ENCODE data around the gene DYDC2.
A peak's percentile ranks its signal among the peaks of the same experiment; 100 is the strongest.
"Not testable (repeated sequence)": the region's sequence is repeated elsewhere in the genome, so short reads cannot be mapped to it uniquely, and the experiment has no call there.

The DYDC2 gene, protein sequence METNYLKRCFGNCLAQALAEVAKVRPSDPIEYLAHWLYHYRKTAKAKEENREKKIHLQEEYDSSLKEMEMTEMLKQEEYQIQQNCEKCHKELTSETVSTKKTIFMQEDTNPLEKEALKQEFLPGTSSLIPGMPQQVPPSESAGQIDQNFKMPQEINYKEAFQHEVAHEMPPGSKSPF
- total RNA-seq, result 0 reads per million in 2 donors

DNA sequence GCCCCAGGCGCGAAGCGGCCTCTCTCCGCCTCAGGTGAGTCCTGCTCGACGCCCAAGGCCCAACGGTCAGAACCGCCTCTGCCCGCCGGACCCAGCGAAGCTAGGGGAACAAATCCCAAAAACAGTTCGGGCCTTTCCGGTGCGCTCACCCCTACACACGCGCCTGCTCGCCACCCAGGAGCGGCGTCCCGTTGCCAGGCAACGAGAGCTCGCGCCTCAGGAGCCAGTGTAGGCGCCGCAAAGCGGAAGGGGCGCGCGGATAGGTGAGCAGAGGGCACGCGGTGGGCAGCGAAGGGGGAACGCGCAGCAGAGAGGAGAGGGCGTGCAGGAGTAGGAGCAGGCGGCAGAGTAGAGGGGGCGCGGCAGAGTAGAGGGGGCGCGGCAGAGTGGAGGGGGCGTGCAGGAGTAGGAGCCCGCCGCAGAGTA is at the start of gene DYDC2, which contains the start of gene DYDC1:
TSS of gene DYDC2 (plus strand) at position 219 of the 426 bp plus-strand sequence. CDS start 5,663 bp downstream, outside the sequence.
TSS of gene DYDC1 (minus strand) at position 193 of the 426 bp plus-strand sequence. CDS start 4,154 bp downstream, outside the sequence.
- DNase-seq, result peak in 2 of 5 experiments; percentile 7 to 67

DNA sequence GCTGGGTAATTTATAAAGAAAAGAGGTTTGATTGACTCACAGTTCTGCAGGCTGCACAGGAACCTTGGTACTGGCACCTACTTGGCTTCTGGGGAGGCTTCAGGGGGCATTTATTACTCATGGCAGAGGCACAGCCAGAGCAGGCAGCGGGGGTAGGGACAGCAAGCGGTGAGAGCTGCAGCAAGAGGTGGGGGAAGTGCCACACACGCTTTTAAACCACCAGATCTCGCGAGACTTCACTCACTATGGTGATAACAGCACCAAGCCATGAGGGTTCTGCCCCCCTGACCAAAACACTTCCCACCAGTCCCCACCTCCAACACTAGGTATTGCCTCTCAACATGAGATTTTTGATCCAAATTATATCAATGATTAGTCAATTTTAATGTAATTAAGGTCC is 43.1 kb upstream of the DYDC2 start:
- DNase-seq, result no peak

DNA sequence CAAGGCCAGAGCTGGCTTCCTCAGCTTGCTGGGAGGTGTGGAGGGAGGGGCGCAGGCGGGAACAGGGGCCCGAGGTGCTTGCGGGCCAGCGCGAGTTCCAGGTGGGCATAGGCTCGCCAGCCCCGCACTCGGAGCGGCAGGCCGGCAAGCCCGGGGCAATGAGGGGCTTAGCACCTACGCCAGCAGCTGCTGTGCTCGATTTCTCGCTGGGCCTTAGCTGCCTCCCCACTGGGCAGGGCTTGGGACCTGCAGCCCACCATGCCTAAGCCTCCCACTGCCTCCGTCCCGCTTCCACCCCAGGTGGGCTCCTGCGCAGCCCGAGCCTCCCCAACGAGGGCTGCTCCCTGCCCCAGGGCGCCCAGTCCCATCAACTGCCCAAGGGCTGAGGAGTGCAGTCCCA is 41.2 kb upstream of the DYDC2 start:
- no peak for DNase-seq

DNA sequence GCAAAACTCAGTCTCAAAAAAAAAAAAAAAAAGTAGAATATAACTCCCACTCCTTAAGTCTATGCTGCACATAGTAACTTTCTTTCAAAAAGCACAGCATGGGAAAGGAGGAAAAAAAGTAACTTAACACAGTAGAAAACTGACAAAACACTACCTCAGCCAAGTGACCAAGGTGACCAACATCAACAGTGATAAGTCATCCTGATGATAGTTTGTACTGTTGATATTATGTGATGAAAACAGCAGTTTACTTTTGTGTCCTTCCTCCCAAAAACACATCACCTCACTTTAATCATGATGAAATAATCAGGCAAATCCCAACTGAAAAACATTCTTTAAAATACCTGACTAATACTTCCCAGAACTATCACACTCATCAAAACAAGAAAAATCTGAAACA is 37.8 kb upstream of the DYDC2 start:
- no peak for DNase-seq

DNA sequence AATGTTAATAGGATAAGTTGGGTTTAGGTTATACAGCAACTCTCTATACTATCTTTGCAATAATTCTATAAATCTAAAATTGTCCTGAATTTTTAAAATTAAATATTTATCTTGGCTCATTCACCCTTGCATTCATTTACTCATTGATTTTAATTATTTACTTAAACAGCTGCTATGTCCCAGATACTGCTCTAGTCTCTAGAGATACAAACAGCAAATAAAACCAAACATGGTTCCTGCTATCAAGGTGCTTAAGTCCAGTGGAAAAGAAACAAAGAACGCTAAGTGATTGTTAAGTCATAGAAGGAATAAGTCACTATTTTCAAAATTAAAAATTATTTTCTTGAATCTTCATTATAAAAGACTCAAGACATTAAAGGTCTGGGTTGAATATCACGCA is 37.3 kb upstream of the DYDC2 start:
- no peak for DNase-seq

DNA sequence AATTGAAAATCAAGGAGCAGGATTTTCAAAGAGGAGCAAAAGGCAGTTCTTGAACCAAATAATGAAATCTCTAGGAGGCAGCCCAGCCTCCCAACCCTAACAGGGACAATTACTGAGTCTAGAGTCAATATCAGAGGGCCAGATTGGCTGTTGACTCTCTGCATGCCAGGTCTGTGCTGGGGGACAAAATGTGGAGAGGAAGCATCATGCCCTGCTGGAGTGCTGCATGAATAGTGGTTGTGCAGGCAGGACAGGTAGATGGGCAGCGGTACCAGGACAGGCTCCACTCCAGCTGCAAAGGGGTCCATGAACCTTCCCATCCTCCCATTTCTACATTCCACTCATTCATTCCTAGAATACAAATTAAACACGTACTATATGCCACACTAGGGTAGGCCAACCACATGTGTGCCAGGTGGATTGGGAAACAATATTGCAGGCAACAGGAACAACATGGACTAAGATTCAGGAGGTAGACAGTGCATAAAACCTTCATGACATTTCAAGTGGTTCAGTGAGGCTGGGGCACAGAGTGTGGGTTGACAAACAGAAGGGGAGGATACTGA is 36.8 kb upstream of the DYDC2 start:
- DNase-seq, result no peak

DNA sequence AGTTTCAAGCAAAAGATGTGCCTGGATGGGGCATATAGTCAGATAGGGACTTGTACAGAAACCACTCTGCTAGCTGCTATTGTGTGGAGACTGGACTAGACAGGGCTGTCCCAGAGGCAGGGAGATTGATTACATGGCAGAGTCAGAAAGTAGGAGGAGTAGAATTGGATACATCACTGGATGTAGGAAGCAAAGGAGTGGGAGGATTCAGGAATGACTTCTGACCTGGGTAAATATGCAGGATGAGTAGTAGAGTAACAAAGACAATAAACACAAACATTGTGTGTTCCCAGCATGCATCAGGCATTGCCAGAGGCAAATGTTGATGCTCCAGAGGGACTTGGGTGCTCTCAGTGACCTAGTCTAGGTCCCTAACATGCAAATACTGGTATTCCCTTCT is 36.2 kb upstream of the DYDC2 start:
- DNase-seq, result no peak

DNA sequence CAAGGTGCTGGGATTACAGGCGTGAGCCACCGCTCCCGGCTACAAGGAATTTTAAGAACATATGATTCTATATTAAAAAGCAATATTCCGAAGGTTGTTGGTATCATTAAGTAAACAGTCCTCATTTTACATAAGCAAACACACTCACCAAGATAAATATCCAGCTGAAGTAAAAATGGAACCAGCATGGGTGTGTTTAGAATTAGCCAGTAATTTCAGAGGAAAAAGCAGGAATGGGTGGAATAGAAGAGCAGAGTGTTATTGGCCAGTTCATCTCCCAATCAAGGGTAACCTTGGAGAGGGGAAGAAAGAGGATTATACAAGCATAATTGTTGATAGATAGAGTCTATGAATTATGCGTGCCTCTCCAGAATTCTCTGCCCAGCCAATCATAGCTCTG is 35.4 kb upstream of the DYDC2 start:
- no peak for DNase-seq

DNA sequence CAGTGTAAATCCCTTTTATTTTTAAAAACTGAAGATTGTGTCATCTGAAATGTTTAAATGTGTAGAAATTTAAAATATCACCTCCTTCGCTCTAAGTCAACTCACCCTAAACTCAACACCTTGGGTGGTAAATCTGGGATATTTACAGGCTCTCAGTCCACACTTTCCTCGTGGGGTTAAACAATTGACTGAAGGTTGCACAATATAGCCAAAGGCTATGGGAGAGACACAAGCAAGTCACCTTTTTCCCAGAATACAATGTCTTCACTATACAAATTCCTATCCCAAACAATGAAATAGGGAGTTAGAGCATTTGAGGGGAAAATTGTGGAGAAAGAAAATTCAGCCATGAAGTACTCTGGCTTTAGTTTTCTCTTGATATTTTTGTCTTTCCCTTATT is 34.4 kb upstream of the DYDC2 start:
- DNase-seq, result no peak

DNA sequence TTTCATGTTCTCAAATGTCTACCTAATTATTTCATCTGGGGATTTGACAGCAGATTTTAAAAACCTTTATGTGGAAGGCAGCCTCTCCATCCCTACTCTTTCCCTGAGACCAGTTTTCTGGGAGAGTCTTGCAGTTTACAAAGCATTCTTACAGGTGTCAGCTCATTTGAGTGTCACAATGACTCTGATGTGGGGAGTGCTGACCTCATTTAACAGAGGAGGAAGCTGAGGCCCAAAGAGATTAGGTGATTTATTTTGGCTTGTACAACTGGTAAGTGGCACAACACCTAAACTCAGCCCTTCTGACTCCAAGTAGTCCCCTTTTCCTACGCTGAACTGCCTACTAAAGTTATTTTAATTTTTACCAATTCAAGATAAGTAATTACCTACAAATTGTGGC is 33.9 kb upstream of the DYDC2 start:
- no peak for DNase-seq

DNA sequence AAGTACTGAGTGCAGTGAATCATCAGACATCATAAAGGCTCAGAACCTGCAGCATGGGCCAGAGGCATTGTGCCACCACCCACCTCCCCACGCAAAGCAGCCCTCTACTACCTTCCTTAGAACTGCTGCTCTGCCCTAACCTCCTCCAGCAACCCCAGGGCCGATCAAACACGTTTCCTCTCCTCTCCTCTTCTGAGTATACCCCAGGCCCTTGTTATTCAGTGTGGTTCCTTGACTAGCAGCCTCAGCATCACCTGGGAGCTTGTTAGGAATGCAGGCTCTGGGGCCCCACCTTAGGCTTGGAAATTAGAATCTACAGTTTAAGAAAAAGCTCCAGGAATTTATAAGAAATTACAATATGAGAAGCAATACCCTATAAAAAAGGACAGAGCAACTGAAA is 33.3 kb upstream of the DYDC2 start:
- no peak for DNase-seq

DNA sequence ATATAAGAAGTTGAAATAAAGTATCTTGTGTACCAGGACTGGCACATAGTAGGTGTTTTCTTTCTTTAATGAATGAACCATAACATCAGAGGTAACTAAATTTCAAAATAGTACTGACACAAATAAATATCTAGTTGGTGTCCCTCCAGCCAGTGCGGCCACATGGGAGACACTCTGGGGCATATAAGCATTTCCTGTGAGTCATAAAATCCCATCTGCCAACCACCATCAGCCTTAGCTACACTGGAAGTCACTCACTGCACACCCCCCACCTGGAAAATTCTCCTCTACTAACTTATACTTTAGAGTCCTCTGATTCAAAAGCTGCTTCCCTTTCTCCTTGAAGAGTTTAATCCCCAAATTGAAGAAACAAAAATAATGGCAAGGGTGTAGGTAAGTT is 32.5 kb upstream of the DYDC2 start:
- DNase-seq, result peak in 1 of 5 experiments; percentile 1

DNA sequence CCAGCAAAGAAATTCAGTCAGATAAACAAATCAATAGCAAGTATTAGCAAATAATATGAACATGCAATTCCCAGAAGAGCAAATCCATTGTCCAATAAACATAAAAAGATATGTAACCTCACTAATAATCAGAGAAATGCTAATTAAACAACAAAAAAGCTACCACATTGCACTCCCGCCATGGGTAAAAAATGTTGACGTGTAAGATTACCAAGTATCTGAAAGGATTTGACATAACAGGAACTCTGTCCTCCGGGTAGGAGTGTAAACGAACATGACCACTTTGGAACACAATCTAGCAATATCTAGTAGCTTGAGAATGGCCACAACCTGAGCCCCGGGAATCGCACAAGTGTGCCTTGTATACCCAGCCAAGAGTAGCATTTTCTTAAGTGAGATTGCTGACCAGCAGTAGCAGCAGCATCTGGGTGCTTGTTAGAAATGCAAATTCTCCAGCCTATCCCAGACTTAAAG is 31.7 kb upstream of the DYDC2 start:
- DNase-seq, result no peak

DNA sequence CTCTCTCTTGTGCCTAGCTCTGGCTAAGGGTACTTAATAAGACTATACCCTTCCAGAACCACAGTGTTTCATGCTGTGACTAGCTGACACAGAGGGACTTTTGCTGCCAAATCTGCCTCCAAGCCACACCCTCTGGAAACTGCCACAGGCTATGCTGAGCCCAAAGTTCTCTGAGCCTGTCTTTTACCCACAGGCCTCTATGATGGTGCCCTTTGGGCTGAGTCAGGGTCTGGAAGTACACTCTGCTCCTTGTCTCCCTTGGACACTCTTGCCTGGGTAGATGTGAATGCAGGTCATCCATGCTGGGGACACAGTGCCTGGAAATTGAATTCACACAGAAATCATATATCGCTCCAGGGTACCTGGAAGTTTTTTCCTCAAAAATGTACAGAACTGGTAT is 22.6 kb upstream of the DYDC2 start:
- DNase-seq, result no peak

DNA sequence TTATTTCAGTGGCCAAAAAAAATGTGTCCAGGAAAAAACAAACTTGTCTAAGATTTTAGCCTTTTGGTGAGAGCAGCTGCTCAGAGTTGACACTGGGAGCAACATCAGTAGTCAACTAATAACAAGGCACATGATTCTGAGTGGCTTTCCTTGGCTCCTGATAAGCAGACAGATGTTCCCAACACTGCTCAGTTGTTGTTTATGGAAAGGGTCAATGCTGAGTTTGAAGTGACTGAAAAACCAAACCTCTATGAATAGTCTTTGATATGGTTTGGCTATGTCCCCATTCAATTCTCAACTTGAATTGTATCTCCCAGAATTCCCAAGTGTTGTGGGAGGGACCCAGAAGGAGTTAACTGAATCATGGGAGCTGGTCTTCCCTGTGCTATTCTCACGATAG is 12.3 kb upstream of the DYDC2 start:
- no peak for DNase-seq

DNA sequence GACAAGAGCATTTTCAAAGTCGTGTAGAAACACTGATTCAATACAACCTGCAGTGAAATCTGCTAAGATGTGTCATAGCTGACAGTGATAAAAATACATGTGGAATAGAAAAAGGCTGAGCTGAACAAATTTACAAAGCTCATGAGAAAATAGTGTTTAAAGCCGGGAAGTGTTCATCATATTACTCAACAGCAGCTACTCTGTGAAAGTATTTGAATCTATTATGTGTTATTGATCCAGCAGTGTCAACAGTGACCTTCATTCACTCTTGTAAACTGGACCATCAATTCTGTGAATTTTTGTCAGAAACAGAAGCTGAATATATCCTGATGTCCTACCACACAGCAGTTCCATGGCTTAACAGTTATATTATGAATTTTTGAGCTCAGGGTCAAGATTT is 11.7 kb upstream of the DYDC2 start:
- DNase-seq, result no peak

DNA sequence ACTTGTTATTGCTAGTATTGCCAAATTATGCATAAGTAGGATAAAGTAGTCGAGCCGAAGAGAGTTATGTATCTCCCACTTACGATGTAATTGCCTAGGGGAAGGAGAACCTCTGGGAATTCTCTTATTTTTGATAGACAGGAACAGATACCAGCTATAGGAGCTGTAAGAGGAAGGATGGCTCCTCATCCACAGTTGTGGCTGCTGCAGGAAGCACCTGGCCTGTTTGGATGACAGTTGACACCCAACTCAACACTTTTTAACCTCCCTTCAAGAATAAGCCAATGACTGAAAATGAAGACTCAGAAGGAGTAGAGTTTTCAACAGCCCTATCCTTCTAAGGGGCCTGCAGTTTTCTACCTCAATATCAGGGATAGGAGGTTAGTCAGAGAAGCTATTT is 6.3 kb upstream of the DYDC2 start:
- DNase-seq, result no peak

DNA sequence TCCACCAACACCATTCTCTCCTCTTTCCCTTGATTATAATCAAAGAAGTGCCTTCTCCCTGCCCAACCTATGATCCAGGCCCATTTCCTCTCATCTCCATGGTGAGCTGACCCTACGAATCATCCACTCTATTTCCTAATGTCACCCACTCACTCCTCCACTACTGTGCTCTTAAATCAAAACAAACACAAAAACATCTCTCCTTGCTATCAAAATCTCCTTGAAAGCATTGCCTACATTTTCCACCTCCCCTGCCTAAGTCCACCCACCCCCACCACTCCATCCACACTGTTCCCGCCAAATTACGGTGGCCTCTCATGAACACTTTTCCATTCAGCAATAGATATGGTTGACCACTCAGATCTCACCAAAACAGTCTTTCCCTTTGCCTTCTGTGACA is 5.4 kb upstream of the DYDC2 start:
- DNase-seq, result no peak

DNA sequence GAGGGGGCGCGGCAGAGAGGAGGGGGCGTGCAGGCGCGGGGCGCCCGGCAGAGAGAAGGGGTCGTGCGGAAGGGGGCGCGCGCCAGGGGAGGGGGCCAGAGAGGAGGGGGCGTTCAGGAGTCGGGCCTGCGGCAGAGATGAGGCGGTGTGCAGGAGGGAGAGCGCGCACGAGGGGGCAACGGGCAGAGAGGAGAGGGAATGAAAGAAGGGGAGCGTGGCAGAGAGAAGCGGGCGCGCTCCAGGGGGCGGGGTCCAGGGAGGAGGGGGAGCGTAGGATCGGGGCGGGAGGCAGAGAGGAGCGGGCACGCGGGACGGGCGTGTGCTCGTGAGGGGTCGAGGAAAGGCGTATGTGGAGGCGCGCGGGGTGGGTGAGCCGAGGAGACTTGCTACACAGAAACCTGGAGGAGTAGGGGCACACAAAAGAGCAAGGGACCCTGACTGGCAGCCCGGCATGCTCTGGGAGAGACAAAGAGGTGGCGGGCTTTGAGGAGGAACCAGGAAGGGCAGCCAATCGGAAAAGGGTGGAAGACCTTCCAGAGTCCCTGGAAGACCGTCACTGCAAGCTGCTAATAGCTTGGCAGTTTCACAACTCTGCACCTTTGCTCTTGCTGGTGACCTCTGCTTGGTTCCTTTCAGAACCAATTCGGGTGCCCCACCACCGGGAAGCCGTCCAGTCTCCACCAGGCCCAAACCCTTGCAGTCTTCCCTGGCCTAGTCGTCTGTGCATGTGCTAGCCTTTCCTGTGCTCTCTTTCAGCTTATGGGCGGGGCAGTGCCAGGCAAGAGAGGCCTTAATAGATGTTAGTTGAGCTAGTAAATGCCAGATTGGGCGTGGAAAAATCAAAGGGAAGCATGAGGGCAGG is 639 bp downstream of the DYDC2 start:
- DNase-seq, result no peak

DNA sequence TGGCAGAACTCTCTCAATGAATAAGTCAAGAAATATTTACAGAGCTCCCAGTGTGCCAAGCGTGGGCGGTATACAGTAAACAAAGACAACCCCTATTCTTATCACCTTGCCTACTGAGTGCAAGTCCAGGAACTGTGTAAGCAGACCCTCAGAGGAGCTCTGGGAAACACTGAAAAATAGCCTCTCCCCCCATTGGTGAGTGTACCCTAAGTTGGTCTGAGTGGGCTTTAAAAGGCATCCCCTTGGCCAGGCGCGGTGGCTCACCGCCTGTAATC is 1.2 kb downstream of the DYDC2 start:
- no peak for DNase-seq

DNA sequence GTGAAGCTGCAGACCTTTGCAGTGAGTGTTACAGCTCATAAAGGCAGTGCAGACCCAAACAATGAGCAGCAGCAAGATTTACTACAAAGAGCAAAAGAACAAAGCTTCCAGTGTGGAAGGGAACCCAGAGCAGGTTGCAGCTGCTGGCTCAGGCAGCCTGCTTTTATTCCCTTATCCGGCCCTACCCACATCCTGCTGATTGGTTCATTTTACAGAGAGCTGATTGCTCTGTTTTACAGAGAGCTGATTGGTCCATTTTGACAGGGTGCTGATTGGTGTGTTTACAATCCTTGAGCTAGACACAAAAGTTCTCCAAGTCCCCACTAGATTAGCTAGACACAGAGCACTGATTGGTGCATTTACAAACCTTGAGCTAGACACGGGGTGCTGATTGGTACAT is 2.3 kb downstream of the DYDC2 start:
- not testable (repeated sequence) for DNase-seq

DNA sequence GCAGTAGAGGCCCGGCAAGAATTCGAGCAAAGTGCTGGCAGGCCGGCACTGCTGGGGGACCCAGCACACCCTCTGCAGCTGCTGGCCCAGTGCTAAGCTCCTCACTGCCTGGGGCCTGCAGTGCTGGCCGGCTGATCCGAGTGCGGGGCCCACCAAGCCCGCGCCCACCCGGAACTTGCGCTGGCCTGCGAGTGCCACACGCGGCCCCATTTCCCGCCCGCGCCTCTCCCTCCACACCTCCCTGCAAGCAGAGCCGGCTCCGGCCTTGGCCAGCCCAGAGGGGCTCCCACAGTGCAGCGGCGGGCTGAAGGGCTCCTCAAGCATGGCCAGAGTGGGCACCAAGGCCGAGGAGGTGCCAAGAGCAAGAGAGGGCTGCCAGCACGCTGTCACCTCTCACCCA is 3.1 kb downstream of the DYDC2 start:
- DNase-seq, result no peak

DNA sequence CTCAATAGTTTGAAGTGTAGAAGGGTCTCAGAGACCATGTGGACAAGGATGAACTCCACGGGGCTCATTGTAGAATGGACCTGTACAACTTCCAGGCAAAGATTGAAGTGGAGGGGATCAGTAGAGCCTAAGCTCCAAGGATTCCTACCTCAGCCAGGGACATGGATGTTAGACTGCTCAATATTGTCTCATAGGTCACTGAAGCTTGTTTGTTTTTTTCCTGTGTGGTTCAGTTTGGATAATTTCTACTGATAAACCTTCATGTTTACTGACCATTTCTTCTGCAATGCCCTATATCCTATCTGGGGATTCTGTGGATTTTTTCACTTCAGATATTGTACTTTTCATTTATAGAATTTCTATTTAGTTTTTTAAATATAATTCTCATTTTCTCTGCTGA is 8.9 kb downstream of the DYDC2 start:
- no peak for DNase-seq

DNA sequence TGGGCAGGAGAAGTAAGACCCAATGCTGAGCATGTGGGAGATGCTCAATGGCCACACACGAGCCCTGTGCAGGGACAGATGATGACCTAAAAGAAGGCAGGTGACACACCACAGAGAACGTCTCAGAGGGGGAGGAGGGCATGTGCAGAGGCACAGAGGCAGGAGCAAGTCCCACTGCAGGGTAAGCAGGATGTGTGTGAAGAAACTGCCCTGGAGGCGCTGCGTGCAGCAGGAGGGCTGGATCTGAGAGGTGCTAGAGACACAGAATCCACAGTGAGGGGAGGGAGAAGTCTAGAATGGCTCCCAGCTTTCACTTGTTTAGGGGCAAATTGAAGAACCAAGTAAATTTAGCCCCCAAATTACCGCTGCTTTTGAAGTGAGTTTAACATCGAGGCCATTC is 14.9 kb downstream of the DYDC2 start:
- no peak for DNase-seq

Data from T-helper 2 cell (primary cell).